ENCODE results near the gene MS4A13. TPM values are rescaled to one million over a fixed set of nuclear protein-coding genes. Genes with fewer than 3 reads are reported as not detected.

The MS4A13 gene
- total RNA-seq, 6 donors from 2014 or later = not detected

DNA sequence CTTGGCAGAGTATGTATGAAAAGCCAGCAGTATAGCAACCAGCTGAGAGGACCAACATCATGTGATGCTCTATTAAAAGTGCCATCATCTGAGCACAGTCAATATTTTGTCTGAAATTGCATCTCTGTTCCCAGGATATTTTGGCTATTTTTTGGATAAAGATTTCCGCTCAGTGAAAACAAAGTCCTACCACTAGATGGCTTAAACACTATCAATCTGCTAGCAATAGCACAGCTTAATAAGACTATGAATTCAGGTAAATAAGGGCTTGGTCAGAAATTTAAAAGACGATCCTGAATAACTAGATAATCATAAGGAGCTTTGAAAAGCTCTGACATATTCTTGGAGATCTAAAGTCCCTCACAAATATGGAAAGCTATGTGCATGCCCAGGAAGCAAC lies 74.4 kb downstream of the MS4A13 start:
- no peaks in the 10 kb centered on the region for H3K27me3 ChIP-seq
- no peak for ATAC-seq (ENCODE audit: low FRiP score in 2 of 2)
- WGBS, 2 donors = 69 to 71% methylated on average over 2 of the region's 2 CpGs
- H3K4me3 ChIP-seq = no peak overlapping the region
- no peak overlapping the region for H3K27ac ChIP-seq
- DNase-seq = no peak
- no peaks in the 10 kb centered on the region for H3K9me3 ChIP-seq
- no peaks in the 10 kb centered on the region for H3K36me3 ChIP-seq
- TF ChIP-seq POLR2A (IDR thresholded peaks at IDR 0.05) = no peak
- TF ChIP-seq POLR2AphosphoS5 (IDR thresholded peaks at IDR 0.05) = no peak
- no peak for TF ChIP-seq EP300 (IDR thresholded peaks at IDR 0.05)
- TF ChIP-seq, protein P1, sequence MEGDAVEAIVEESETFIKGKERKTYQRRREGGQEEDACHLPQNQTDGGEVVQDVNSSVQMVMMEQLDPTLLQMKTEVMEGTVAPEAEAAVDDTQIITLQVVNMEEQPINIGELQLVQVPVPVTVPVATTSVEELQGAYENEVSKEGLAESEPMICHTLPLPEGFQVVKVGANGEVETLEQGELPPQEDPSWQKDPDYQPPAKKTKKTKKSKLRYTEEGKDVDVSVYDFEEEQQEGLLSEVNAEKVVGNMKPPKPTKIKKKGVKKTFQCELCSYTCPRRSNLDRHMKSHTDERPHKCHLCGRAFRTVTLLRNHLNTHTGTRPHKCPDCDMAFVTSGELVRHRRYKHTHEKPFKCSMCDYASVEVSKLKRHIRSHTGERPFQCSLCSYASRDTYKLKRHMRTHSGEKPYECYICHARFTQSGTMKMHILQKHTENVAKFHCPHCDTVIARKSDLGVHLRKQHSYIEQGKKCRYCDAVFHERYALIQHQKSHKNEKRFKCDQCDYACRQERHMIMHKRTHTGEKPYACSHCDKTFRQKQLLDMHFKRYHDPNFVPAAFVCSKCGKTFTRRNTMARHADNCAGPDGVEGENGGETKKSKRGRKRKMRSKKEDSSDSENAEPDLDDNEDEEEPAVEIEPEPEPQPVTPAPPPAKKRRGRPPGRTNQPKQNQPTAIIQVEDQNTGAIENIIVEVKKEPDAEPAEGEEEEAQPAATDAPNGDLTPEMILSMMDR (IDR thresholded peaks at IDR 0.05) = no peak
- no peaks in the 10 kb centered on the region for H3K4me1 ChIP-seq

Other genes with a start within 250 kb of the MS4A13 start
- 10 to 100 TPM; 10.2 to 68.1 (median 47.7) TPM for gene MS4A4A, start 234.7 kb upstream of the MS4A13 start, total RNA-seq
- 1 to 10 TPM in 1 of 6 donors, not detected in 5; 9.4 TPM for gene MS4A6E, start 188.1 kb upstream of the MS4A13 start, total RNA-seq
- gene MS4A7, start 136.9 kb upstream of the MS4A13 start, total RNA-seq = 100 to 1,000 TPM in 5 of 6 donors, 10 to 100 TPM in 1; 90.9 to 216 (median 183) TPM
- gene MS4A14, start 118.9 kb upstream of the MS4A13 start, total RNA-seq = 10 to 100 TPM in 3 of 6 donors, 1 to 10 TPM in 3; 4.0 to 35.6 (median 8.6) TPM
- not detected for gene MS4A5, start 85.8 kb upstream of the MS4A13 start, total RNA-seq
- gene MS4A1, start 59.5 kb upstream of the MS4A13 start, total RNA-seq = 1 to 10 TPM in 4 of 6 donors, under 1 TPM in 1, not detected in 1; 0.15 to 2.5 (median 1.5) TPM
- not detected for gene MS4A12, start 22.6 kb upstream of the MS4A13 start, total RNA-seq
- gene MS4A8, start 184.2 kb downstream of the MS4A13 start, total RNA-seq = 10 to 100 TPM in 4 of 6 donors, 1 to 10 TPM in 1, not detected in 1; 3.7 to 82.9 (median 15.5) TPM
- gene MS4A18, start 209.3 kb downstream of the MS4A13 start, total RNA-seq = not detected
- 100 to 1,000 TPM in 5 of 6 donors, 10 to 100 TPM in 1; 65.5 to 227 (median 120) TPM for gene MS4A15, start 241.5 kb downstream of the MS4A13 start, total RNA-seq